Ovary (tissue), 3 donors: Measurements from ENCODE around the gene ARHGDIA.

Source experiments
- POLR2A ChIP-seq: fragments of 450-650 bp; IDR thresholded peaks from one replicate; pipeline ENCODE4 v1.6.1; 2017; ENCODE audit warnings: antibody characterized with exemption, mild to moderate bottlenecking, moderate library complexity
- TF ChIP-seq, protein P1 (sequence below), 3 donors: fragments of 450-650 bp in 2 of 3; fragments of 200-600 bp in 1 of 3; IDR thresholded peaks; one replicate each; pipeline versions ENCODE4 v1.5.1 to v1.8.0; 2016 to 2022; ENCODE audit warnings: antibody characterized with exemption in 3 of 3, mild to moderate bottlenecking in 1 of 3
- donor health status: DM: no; HTN: no; CAD: no.

DNA sequence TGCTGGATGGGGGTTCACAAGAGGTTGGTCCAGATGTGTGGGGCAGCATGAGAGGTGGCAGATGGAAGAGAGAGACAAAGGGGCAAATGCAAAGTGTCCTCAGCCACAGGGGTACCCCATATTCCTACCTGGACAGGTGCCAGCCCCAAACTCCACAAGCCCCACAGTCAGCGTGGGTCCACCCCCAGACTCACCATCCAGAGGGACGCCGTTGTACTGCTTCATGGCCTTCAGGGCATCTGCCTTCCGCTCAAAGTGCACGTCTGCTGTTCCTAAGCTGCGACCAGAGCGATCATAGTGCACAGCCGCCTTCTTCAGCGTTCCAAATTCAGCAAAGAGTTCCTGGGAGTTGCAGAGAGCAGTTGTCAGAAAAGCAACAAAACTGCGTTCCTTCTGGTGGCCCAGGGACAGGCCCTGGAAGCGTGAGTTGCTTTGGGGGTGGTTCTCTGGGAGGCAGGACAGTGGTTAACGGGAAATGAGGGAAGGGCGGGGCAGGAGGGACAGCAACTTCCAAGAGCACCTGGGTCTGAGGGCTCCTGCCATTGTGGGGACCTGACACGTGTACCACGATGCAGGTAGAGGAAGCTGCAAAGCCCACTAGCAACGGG lies 18.0 kb upstream of the ARHGDIA start:
- TF ChIP-seq, protein P1, sequence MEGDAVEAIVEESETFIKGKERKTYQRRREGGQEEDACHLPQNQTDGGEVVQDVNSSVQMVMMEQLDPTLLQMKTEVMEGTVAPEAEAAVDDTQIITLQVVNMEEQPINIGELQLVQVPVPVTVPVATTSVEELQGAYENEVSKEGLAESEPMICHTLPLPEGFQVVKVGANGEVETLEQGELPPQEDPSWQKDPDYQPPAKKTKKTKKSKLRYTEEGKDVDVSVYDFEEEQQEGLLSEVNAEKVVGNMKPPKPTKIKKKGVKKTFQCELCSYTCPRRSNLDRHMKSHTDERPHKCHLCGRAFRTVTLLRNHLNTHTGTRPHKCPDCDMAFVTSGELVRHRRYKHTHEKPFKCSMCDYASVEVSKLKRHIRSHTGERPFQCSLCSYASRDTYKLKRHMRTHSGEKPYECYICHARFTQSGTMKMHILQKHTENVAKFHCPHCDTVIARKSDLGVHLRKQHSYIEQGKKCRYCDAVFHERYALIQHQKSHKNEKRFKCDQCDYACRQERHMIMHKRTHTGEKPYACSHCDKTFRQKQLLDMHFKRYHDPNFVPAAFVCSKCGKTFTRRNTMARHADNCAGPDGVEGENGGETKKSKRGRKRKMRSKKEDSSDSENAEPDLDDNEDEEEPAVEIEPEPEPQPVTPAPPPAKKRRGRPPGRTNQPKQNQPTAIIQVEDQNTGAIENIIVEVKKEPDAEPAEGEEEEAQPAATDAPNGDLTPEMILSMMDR (IDR thresholded peaks at IDR 0.05), result no peak
- TF ChIP-seq POLR2A, result no peak
